GM10266 (cell line): Measurements from ENCODE around the gene HNF1A.

ENCODE experiments used
- DNase-seq: peaks from one replicate; pipeline ENCODE4 v3.0.0; 2012; ENCODE audit errors: extremely low spot score
- CTCF ChIP-seq: IDR thresholded peaks from 2 replicates; pipeline ENCODE4 v1.5.1; 2012; ENCODE audit warnings: mild to moderate bottlenecking, low read depth; ENCODE audit not compliant: control insufficient read depth, insufficient read depth; ENCODE audit errors: missing control alignments

Gene HNF1A

GRCh38 chr12:120971299-120972180 lies 6.8 kb upstream of the HNF1A start:
- TF ChIP-seq CTCF: peak; percentile 74
- peak; percentile 82 for DNase-seq

- DNase-seq: no peak
- TF ChIP-seq CTCF: no peak
Observed at GRCh38 chr12:120972870-120973543, 5.3 kb upstream of the HNF1A start.

GRCh38 chr12:120977531-120978295 lies 630 bp upstream of the HNF1A start:
- no peak for DNase-seq
- no peak for TF ChIP-seq CTCF

GRCh38 chr12:120979220-120979861 lies 998 bp downstream of the HNF1A start:
- TF ChIP-seq CTCF: no peak

GRCh38 chr12:120979862-120980696 lies 1.7 kb downstream of the HNF1A start:
- no peak for TF ChIP-seq CTCF
- no peak for DNase-seq

More at GRCh38 chr12:120979220-120979861, 998 bp downstream of the HNF1A start:
- no peak for DNase-seq

- no peak for DNase-seq
- TF ChIP-seq CTCF: no peak
Observed at GRCh38 chr12:120980800-120981368, 2.5 kb downstream of the HNF1A start.
